ENCODE data around the gene NONO.
"Not testable (repeated sequence)": the region's sequence is repeated elsewhere in the genome, so short reads cannot be mapped to it uniquely, and the experiment has no call there.

Gene NONO

DNA sequence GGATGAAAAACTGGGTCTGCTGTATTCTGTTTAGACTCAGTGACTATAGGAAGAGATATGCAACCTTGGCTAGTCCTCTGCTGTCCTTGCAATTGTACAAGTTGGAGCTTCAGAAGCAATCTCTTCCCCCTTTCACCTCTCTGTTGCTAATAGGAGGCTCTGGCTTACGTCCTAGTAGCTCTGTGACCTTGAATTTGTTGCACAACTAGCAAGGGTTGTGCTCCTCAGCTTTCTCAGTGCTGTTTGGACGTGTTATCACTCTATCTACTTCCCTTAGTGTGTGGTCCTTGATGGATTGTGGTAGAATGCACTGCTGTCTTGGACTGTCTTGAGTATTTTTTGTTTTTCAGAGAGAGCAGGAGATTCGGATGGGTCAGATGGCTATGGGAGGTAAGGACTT lies 14.7 kb downstream of the NONO start:
- TF ChIP-seq JUND (IDR thresholded peaks at IDR 0.05; ENCODE audit: low read depth): no peak
- DNase-seq (ENCODE audit: low read depth in 1 of 2, low spot score in 1 of 2): no peak
- in situ Hi-C loops (cut with HindIII; ENCODE audit: low pct_unique_long_range_greater_than_20kb, low sequenced_read_pairs): no loop called here

DNA sequence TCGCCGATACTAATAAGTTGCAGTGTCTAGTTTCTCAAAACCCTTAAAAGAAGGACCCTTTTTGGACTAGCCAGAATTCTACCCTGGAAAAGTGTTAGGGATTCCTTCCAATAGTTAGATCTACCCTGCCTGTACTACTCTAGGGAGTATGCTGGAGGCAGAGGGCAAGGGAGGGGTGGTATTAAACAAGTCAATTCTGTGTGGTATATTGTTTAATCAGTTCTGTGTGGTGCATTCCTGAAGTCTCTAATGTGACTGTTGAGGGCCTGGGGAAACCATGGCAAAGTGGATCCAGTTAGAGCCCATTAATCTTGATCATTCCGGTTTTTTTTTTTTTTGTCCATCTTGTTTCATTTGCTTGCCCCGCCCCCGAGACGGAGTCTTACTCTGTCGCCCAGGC lies 16.6 kb downstream of the NONO start:
- in situ Hi-C loops (cut with HindIII; ENCODE audit: low pct_unique_long_range_greater_than_20kb, low sequenced_read_pairs); DNase-seq (ENCODE audit: low read depth in 1 of 2, low spot score in 1 of 2): not testable (repeated sequence)

DNA sequence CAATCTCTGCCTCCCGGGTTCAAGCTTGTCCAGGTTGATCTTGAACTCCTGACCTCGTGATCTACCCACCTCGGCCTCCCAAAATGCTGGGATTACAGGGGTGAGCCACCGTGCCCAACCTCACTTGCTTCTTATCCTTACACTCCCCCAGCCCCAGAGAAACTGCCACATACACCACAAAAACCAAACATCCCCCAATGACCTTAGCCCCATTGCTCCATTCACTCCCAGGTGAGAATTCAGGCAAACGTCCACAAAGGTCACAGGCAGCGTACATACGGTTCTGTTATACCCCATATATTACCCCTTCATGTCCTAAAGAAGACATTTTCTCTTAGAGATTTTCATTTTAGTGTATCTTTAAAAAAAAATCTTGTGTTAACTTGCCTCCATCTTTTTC lies 17.1 kb downstream of the NONO start:
- DNase-seq (ENCODE audit: low read depth in 1 of 2, low spot score in 1 of 2); in situ Hi-C loops (cut with HindIII; ENCODE audit: low pct_unique_long_range_greater_than_20kb, low sequenced_read_pairs): not testable (repeated sequence)

GRCh38 chrX:71301195-71301924 lies 17.9 kb downstream of the NONO start, which contains the start of gene ITGB1BP2:
TSS of gene ITGB1BP2 (plus strand) at chrX:71301750. CDS start at chrX:71301807, 57 bp downstream.
- DNase-seq (ENCODE audit: low read depth in 1 of 2, low spot score in 1 of 2): no peak
- no peak for TF ChIP-seq JUND (IDR thresholded peaks at IDR 0.05; ENCODE audit: low read depth)

GRCh38 chrX:71302461-71303213 lies 19.2 kb downstream of the NONO start:
- in situ Hi-C loops (cut with HindIII; ENCODE audit: low pct_unique_long_range_greater_than_20kb, low sequenced_read_pairs): no loop called here
- no peak for DNase-seq (ENCODE audit: low read depth in 1 of 2, low spot score in 1 of 2)
- no peak for TF ChIP-seq JUND (IDR thresholded peaks at IDR 0.05; ENCODE audit: low read depth)

More at GRCh38 chrX:71301195-71301924, 17.9 kb downstream of the NONO start, which contains the start of gene ITGB1BP2:
- in situ Hi-C loops (cut with HindIII; ENCODE audit: low pct_unique_long_range_greater_than_20kb, low sequenced_read_pairs): no loop called here

DNA sequence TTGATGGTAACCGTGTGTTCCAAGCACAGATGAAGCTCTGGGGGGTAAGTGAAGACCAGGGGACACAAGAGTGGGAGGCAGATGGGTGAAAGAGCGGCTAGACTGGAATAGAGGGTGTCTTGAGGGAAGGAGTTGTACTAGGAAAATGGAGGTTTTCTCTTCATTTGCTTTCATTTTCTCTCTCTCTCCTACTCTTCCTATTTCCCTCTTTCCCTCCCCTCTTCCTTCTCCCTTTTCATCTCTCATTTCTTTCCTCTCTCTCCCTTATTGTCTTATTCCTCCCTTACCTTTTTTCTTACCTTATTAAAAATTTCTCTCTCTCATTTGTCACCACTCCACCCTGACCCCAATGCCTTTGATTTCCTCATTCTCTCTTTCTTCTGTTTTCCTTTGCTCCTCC lies 21.1 kb downstream of the NONO start:
- DNase-seq (ENCODE audit: low read depth in 1 of 2, low spot score in 1 of 2): no peak
- no peak for TF ChIP-seq JUND (IDR thresholded peaks at IDR 0.05; ENCODE audit: low read depth)
- in situ Hi-C loops (cut with HindIII; ENCODE audit: low pct_unique_long_range_greater_than_20kb, low sequenced_read_pairs): no loop called here

DNA sequence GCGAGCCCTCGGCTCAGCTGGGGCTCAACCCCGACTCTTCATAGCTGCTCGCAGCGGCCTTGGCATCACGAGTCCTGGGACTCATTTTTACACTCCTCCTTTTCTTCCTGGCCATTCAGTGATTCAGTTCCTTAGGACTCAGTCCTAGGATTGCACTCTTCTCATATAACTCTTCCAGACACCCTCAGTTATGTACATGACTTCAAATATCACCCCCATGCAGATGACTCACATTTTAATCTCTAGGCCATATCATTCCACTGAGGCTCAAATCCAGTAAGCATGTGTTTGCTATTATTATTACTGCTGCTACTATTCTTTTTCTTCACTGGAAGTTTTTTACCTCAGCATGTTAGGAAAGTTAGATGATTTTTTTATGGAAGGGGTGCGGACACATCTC lies 32.5 kb downstream of the NONO start:
- in situ Hi-C loops (cut with HindIII; ENCODE audit: low pct_unique_long_range_greater_than_20kb, low sequenced_read_pairs): no loop called here
- DNase-seq (ENCODE audit: low read depth in 1 of 2, low spot score in 1 of 2): no peak
- no peak for TF ChIP-seq JUND (IDR thresholded peaks at IDR 0.05; ENCODE audit: low read depth)

DNA sequence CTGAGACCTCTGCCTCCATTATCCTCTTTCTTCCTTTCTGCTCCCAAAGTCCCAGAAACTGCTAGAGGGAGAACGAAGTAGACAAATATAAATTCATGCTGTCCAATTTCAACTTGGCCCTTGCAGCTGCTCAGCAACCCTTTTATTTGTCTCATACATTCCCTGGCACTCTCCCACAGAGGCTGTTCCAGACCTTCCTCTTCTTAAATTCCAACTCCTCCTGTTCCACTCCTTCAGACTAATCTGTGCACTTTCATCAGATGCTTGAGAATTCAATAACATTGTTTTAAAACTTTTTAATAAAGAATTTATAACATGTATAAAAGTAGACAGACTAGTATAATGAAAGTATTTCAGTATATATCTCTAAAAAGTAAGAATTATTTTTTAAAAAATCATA lies 33.5 kb downstream of the NONO start:
- in situ Hi-C loops (cut with HindIII; ENCODE audit: low pct_unique_long_range_greater_than_20kb, low sequenced_read_pairs); DNase-seq (ENCODE audit: low read depth in 1 of 2, low spot score in 1 of 2): not testable (repeated sequence)

DNA sequence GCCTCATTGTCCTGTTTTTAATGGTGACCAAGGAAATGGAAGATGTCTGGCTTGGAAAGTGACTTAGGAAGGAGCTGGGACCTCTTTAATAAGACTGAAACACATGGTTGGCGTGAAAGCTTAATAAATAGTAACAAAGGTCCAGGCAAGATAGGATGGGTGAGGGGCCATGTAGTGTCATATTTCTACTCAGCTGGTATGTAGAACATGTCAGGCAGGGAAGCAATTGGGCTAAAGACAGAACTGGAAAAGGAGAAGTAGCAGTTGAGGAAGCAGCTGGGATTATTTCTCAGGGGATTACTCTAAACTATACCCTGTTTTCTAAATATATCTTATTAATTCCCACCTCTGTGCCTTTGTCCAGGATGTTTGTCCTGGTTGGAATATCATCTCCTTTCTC lies 36.7 kb downstream of the NONO start:
- no peak for DNase-seq (ENCODE audit: low read depth in 1 of 2, low spot score in 1 of 2)
- in situ Hi-C loops (cut with HindIII; ENCODE audit: low pct_unique_long_range_greater_than_20kb, low sequenced_read_pairs): no loop called here
- TF ChIP-seq JUND (IDR thresholded peaks at IDR 0.05; ENCODE audit: low read depth): no peak

GRCh38 chrX:71321731-71322130 lies 38.3 kb downstream of the NONO start:
- TF ChIP-seq JUND (IDR thresholded peaks at IDR 0.05; ENCODE audit: low read depth): no peak
- in situ Hi-C loops (cut with HindIII; ENCODE audit: low pct_unique_long_range_greater_than_20kb, low sequenced_read_pairs): no loop called here
- no peak for DNase-seq (ENCODE audit: low read depth in 1 of 2, low spot score in 1 of 2)

DNA sequence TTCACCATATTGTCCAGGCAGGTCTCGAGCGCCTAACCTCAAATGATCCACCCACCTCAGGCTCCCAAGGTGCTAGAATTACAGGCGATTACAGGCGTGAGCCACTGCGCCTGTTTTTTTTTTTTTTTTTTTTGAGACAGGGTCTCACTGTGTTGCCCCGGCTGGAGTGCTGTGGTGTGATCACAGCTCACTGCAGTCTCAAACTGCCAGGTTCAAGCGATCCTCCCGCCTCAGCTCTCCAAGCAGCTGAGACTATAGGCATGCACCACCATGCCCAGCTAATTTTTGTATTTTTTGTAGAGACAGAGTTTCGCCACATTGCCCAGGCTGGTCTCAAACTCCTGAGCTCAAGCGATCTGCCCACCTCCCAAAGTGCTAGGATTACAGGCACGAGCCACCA lies 41.0 kb downstream of the NONO start:
- DNase-seq (ENCODE audit: low read depth in 1 of 2, low spot score in 1 of 2); in situ Hi-C loops (cut with HindIII; ENCODE audit: low pct_unique_long_range_greater_than_20kb, low sequenced_read_pairs): not testable (repeated sequence)

GRCh38 chrX:71326394-71326793 lies 43.0 kb downstream of the NONO start:
- in situ Hi-C loops (cut with HindIII; ENCODE audit: low pct_unique_long_range_greater_than_20kb, low sequenced_read_pairs): no loop called here
- no peak for DNase-seq (ENCODE audit: low read depth in 1 of 2, low spot score in 1 of 2)
- TF ChIP-seq JUND (IDR thresholded peaks at IDR 0.05; ENCODE audit: low read depth): no peak

DNA sequence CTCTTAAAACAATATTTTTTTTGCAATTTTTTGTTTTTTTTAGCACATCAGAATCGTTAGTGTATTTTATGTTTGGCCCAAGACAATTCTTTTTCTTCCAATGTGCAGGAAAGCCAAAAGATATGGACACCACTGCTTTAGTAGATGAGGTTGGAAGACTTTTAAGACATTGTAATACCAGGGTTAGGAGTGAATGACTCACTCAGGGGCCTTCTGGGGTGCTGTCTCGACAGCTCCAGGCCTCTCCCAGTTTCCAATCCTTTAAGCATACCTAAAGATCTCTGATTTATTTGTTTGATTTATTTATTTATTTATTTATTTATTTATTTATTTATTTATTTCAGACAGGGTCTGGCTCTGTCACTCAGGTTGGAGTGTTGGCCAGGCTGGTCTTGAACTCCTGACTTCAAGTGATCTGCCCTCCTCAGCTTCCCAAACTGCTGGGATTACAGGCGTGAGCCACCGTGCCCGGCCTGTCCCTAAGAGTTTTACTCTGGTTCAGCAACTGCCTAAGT lies 65.8 kb downstream of the NONO start:
- in situ Hi-C loops (cut with HindIII; ENCODE audit: low pct_unique_long_range_greater_than_20kb, low sequenced_read_pairs); DNase-seq (ENCODE audit: low read depth in 1 of 2, low spot score in 1 of 2): not testable (repeated sequence)

- in situ Hi-C loops (cut with HindIII; ENCODE audit: low pct_unique_long_range_greater_than_20kb, low sequenced_read_pairs); DNase-seq (ENCODE audit: low read depth in 1 of 2, low spot score in 1 of 2): not testable (repeated sequence)
These were observed 66.4 kb downstream of the NONO start for GRCh38 chrX:71349867-71350266.

Measured in T47D (cell line).